Caco-2 (cell line): ENCODE data around the gene ZMYND8. TPM values are rescaled to one million over a fixed set of nuclear protein-coding genes. Genes with fewer than 3 reads are reported as not detected.

Source experiments
- BruUV-seq: library from RNA; stranded (reverse); fragments of 400-500 nt; replicated peaks from 2 replicates; lab custom pipeline; 2021; lab: Mats Ljungman, UMichigan
- CTCF ChIA-PET: fragments of 300-600 bp; sonication (Branson Sonifier 250); formaldehyde crosslinking; loops from one replicate; lab custom pipeline; 2022; ENCODE audit warnings: antibody characterized with exemption; lab: Charles Lee
- POLR2A ChIA-PET: fragments of 300-600 bp; sonication (Branson Sonifier 250); formaldehyde crosslinking; loops from one replicate; lab custom pipeline; 2022; ENCODE audit warnings: antibody characterized with exemption; lab: Charles Lee
- DNase-seq, 2 experiments: peaks; one replicate each; pipeline versions ENCODE4 v3.0.0 to v3.0.0-alpha.2; 2020 to 2022
- H3K27me3 ChIP-seq: replicated peaks from 2 replicates; pipeline ENCODE4 v1.6.0; 2011; ENCODE audit warnings: low read length; ENCODE audit not compliant: control insufficient read depth, insufficient read depth
- H3K36me3 ChIP-seq: 2 replicates; pipeline ENCODE4 v1.5.1; 2011; ENCODE audit warnings: low read length; ENCODE audit not compliant: control insufficient read depth, insufficient read depth
- H3K4me1 ChIP-seq: fragments of 250-450 bp; sonication (Bioruptor Pico); 2 replicates; pipeline ENCODE4 v1.5.1; 2020; ENCODE audit warnings: mild to moderate bottlenecking
- H3K4me3 ChIP-seq: 2 replicates; pipeline ENCODE4 v1.5.1; 2011; ENCODE audit warnings: low read depth, mild to moderate bottlenecking, control low read depth, low read length
- H3K9me3 ChIP-seq: fragments of 250-450 bp; sonication (Bioruptor Pico); 2 replicates; pipeline ENCODE4 v1.5.1; 2020; ENCODE audit warnings: mild to moderate bottlenecking, moderate library complexity
- H3K27ac Mint-ChIP-seq: one replicate; pipeline ENCODE4 v1.8.0; 2022; ENCODE audit warnings: mixed read lengths; ENCODE audit not compliant: unreplicated experiment
- H3K27me3 Mint-ChIP-seq: one replicate; pipeline ENCODE4 v1.8.0; 2022; ENCODE audit warnings: mixed read lengths; ENCODE audit not compliant: insufficient read depth, unreplicated experiment
- H3K36me3 Mint-ChIP-seq: one replicate; pipeline ENCODE4 v1.8.0; 2022; ENCODE audit warnings: mild to moderate bottlenecking, mixed read lengths; ENCODE audit not compliant: insufficient read depth, unreplicated experiment
- H3K4me1 Mint-ChIP-seq: one replicate; pipeline ENCODE4 v1.8.0; 2022; ENCODE audit warnings: low read depth, mixed read lengths; ENCODE audit not compliant: unreplicated experiment
- H3K4me3 Mint-ChIP-seq: one replicate; pipeline ENCODE4 v1.8.0; 2022; ENCODE audit warnings: mild to moderate bottlenecking, moderate library complexity, mixed read lengths; ENCODE audit not compliant: unreplicated experiment
- H3K9me3 Mint-ChIP-seq: one replicate; pipeline ENCODE4 v1.8.0; 2022; ENCODE audit warnings: mixed read lengths; ENCODE audit not compliant: unreplicated experiment
- CTCF ChIP-seq, 2 experiments: fragments of 200-600 bp in 1 of 2; IDR thresholded peaks; 1 replicate in 1 of 2; 2 replicates in 1 of 2; pipeline versions ENCODE4 v1.5.1 to v1.8.0; 2011 to 2022; ENCODE audit warnings: antibody characterized with exemption in 1 of 2, control low read depth in 1 of 2, inconsistent platforms in 1 of 2, low read depth in 1 of 2, low read length in 1 of 2, mild to moderate bottlenecking in 1 of 2, moderate library complexity in 1 of 2; ENCODE audit not compliant: insufficient read depth in 1 of 2, severe bottlenecking in 1 of 2, unreplicated experiment in 1 of 2
- intact Hi-C: fragments of 100-400 bp; cut with micrococcal nuclease; formaldehyde crosslinking; loops from one replicate; pipeline ENCODE4 v1.10.0; 2022; ENCODE audit not compliant: unreplicated experiment
- total RNA-seq: library from RNA; stranded (reverse); gene quantifications from 2 replicates; pipeline ENCODE4 v1.2.3, GENCODE V29; 2022

The ZMYND8 gene
- total RNA-seq, 1 experiment from 2014 or later: 194 TPM

- intact Hi-C loops: no loop called here
- H3K27ac Mint-ChIP-seq: no peak overlapping the region
- no TSS peak for BruUV-seq
- Histone ChIP-seq H3K36me3 (peaks cover 14% of the 10 kb centered on the region), H3K27me3 (no peaks in the 10 kb centered on the region), H3K4me1 (peaks cover 68% of the 10 kb centered on the region), H3K4me3 (no peak overlapping the region), H3K9me3 (no peaks in the 10 kb centered on the region)
- H3K4me1 Mint-ChIP-seq: peaks cover 56% of the 10 kb centered on the region
- POLR2A ChIA-PET: interaction anchor here (0.6 to 3.0 kb wide), 4 partner anchors 8 to 27 kb away, joined by 4 to 15 read pairs (median 8); partner anchors contain the start of gene ZMYND8
- no peaks in the 10 kb centered on the region for H3K27me3 Mint-ChIP-seq
- CTCF ChIA-PET: interaction anchor here (0.6 to 3.1 kb wide), 2 partner anchors 54 to 1357 kb away, joined by 3 to 12 read pairs; no protein-coding TSS in a partner anchor
- H3K36me3 Mint-ChIP-seq: peaks cover 90% of the 10 kb centered on the region
- no peak for TF ChIP-seq CTCF (IDR thresholded peaks at IDR 0.05; ENCODE audit: insufficient read depth in 1 of 2, low read depth in 1 of 2, low read length in 1 of 2, severe bottlenecking in 1 of 2, unreplicated experiment in 1 of 2)
- no peak overlapping the region for H3K4me3 Mint-ChIP-seq
- no peak for DNase-seq
- H3K9me3 Mint-ChIP-seq: no peaks in the 10 kb centered on the region
Measured at GRCh38 chr20:47330071-47330470, 26.4 kb downstream of the ZMYND8 start.

- POLR2A ChIA-PET: interaction anchor here (1.3 to 3.0 kb wide), 3 partner anchors 12 to 31 kb away, joined by 4 to 15 read pairs (median 10); partner anchors contain the start of gene ZMYND8
- Mint-ChIP-seq H3K27ac (peak overlapping the region; percentile 4), H3K27me3 (no peaks in the 10 kb centered on the region), H3K4me1 (peaks cover 56% of the 10 kb centered on the region), H3K36me3 (peaks cover 93% of the 10 kb centered on the region), H3K4me3 (no peak overlapping the region), H3K9me3 (no peaks in the 10 kb centered on the region)
- DNase-seq: no peak
- Histone ChIP-seq H3K27me3 (no peaks in the 10 kb centered on the region), H3K36me3 (peaks cover 16% of the 10 kb centered on the region), H3K4me1 (peaks cover 67% of the 10 kb centered on the region), H3K4me3 (no peak overlapping the region), H3K9me3 (no peaks in the 10 kb centered on the region)
- TF ChIP-seq CTCF (IDR thresholded peaks at IDR 0.05; ENCODE audit: insufficient read depth in 1 of 2, low read depth in 1 of 2, low read length in 1 of 2, severe bottlenecking in 1 of 2, unreplicated experiment in 1 of 2): no peak
- intact Hi-C loops: no loop called here
- no TSS peak for BruUV-seq
- CTCF ChIA-PET: interaction anchor here (0.6 to 3.1 kb wide), 2 partner anchors 25 to 56 kb away, joined by 3 to 12 read pairs; no protein-coding TSS in a partner anchor
Measured at GRCh38 chr20:47328129-47328528, 28.4 kb downstream of the ZMYND8 start.

- no peaks in the 10 kb centered on the region for H3K9me3 Mint-ChIP-seq
- no peak for TF ChIP-seq CTCF (IDR thresholded peaks at IDR 0.05; ENCODE audit: insufficient read depth in 1 of 2, low read depth in 1 of 2, low read length in 1 of 2, severe bottlenecking in 1 of 2, unreplicated experiment in 1 of 2)
- Histone ChIP-seq H3K4me1 (peaks cover 70% of the 10 kb centered on the region), H3K4me3 (no peak overlapping the region), H3K27me3 (no peaks in the 10 kb centered on the region), H3K36me3 (peaks cover 14% of the 10 kb centered on the region), H3K9me3 (no peaks in the 10 kb centered on the region)
- ChIA-PET CTCF (interaction anchor here (1.8 to 3.1 kb wide), 2 partner anchors 56 to 57 kb away, joined by 12 to 23 read pairs; no protein-coding TSS in a partner anchor), POLR2A (interaction anchor here (0.6 to 3.0 kb wide), 4 partner anchors 12 to 57 kb away, joined by 3 to 15 read pairs (median 7); partner anchors contain the start of gene ZMYND8)
- peaks cover 56% of the 10 kb centered on the region for H3K4me1 Mint-ChIP-seq
- no peaks in the 10 kb centered on the region for H3K27me3 Mint-ChIP-seq
- H3K27ac Mint-ChIP-seq: peak overlapping the region; percentile 4
- no peak overlapping the region for H3K4me3 Mint-ChIP-seq
- intact Hi-C loops: no loop called here
- no peak for DNase-seq
- no TSS peak for BruUV-seq
- H3K36me3 Mint-ChIP-seq: peaks cover 93% of the 10 kb centered on the region
Measured at GRCh38 chr20:47327711-47328110, 28.8 kb downstream of the ZMYND8 start.
